ENCODE results near the gene AGAP1.
"Not testable (repeated sequence)": the region's sequence is repeated elsewhere in the genome, so short reads cannot be mapped to it uniquely, and the experiment has no call there.

AGAP1 gene

GRCh38 chr2:235940330-235940729, 446.5 kb downstream of the AGAP1 start:
- DNase-seq (ENCODE audit: low read depth) = peak; percentile 27
- no peak for TF ChIP-seq CTCF (IDR thresholded peaks at IDR 0.05; ENCODE audit: insufficient read depth, low read depth, low read length, missing control alignments)

GRCh38 chr2:235944591-235944990, 450.7 kb downstream of the AGAP1 start:
- no peak for DNase-seq (ENCODE audit: low read depth)
- no peak overlapping the region for H3K4me3 ChIP-seq (ENCODE audit: low read length)
- TF ChIP-seq CTCF (IDR thresholded peaks at IDR 0.05; ENCODE audit: insufficient read depth, low read depth, low read length, missing control alignments) = no peak

More at GRCh38 chr2:235940330-235940729, 446.5 kb downstream of the AGAP1 start:
- H3K4me3 ChIP-seq (ENCODE audit: low read length) = no peak overlapping the region

- TF ChIP-seq CTCF (IDR thresholded peaks at IDR 0.05; ENCODE audit: insufficient read depth, low read depth, low read length, missing control alignments) = no peak
- no peak overlapping the region for H3K4me3 ChIP-seq (ENCODE audit: low read length)
- DNase-seq (ENCODE audit: low read depth) = no peak
These were observed 451.8 kb downstream of the AGAP1 start for GRCh38 chr2:235945608-235946140.

- TF ChIP-seq CTCF (IDR thresholded peaks at IDR 0.05; ENCODE audit: insufficient read depth, low read depth, low read length, missing control alignments) = no peak
- DNase-seq (ENCODE audit: low read depth) = no peak
- no peak overlapping the region for H3K4me3 ChIP-seq (ENCODE audit: low read length)
These were observed 452.7 kb downstream of the AGAP1 start for GRCh38 chr2:235946590-235946989.

- not testable (repeated sequence) for DNase-seq (ENCODE audit: low read depth); H3K4me3 ChIP-seq (ENCODE audit: low read length)
These were observed 453.2 kb downstream of the AGAP1 start for GRCh38 chr2:235947055-235947454.

- DNase-seq (ENCODE audit: low read depth) = no peak
- H3K4me3 ChIP-seq (ENCODE audit: low read length) = no peak overlapping the region
- no peak for TF ChIP-seq CTCF (IDR thresholded peaks at IDR 0.05; ENCODE audit: insufficient read depth, low read depth, low read length, missing control alignments)
These were observed 456.0 kb downstream of the AGAP1 start for GRCh38 chr2:235949567-235950472.

GRCh38 chr2:235950473-235950809, 456.6 kb downstream of the AGAP1 start:
- no peak overlapping the region for H3K4me3 ChIP-seq (ENCODE audit: low read length)
- no peak for DNase-seq (ENCODE audit: low read depth)
- no peak for TF ChIP-seq CTCF (IDR thresholded peaks at IDR 0.05; ENCODE audit: insufficient read depth, low read depth, low read length, missing control alignments)

All from epithelial cell of esophagus (primary cell).